Neural cell (in vitro differentiated cells): ENCODE measurements around the gene GRHL3. TPM values are rescaled to one million over a fixed set of nuclear protein-coding genes. Genes with fewer than 3 reads are reported as not detected.

Source experiments
- H2AFZ ChIP-seq: fragments of 200-600, 300-800 bp; sonication (generic), shearing (Covaris generic); 2 replicates; pipeline ENCODE4 v1.6.0; 2014; ENCODE audit warnings: low read depth, mild to moderate bottlenecking, antibody characterized with exemption, low read length, moderate library complexity
- H3F3A ChIP-seq: fragments of 200-600 bp; shearing (Covaris generic); 2 replicates; pipeline ENCODE4 v1.6.1; 2016; ENCODE audit warnings: mild to moderate bottlenecking, moderate library complexity, mixed read lengths, antibody characterized with exemption, low read length; ENCODE audit not compliant: insufficient read depth, poor library complexity, severe bottlenecking
- H3K27ac ChIP-seq: fragments of 200-600, 300-800 bp; sonication (generic), shearing (Covaris generic); 2 replicates; pipeline ENCODE4 v1.5.1; 2014; ENCODE audit warnings: mild to moderate bottlenecking, low read length, moderate library complexity
- H3K27me3 ChIP-seq: fragments of 300-800, 200-600 bp; sonication (generic), shearing (Covaris generic); 2 replicates; pipeline ENCODE4 v1.6.0; 2014; ENCODE audit warnings: mild to moderate bottlenecking, low read depth, low read length, moderate library complexity; ENCODE audit not compliant: insufficient read depth
- H3K36me3 ChIP-seq: fragments of 300-800, 200-600 bp; sonication (generic), shearing (Covaris generic); 2 replicates; pipeline ENCODE4 v1.5.1; 2014; ENCODE audit warnings: mild to moderate bottlenecking, antibody characterized with exemption, low read length, moderate library complexity; ENCODE audit not compliant: insufficient read depth
- H3K4me2 ChIP-seq: fragments of 300-800, 200-600 bp; sonication (generic), shearing (Covaris generic); 2 replicates; pipeline ENCODE4 v1.6.0; 2014; ENCODE audit warnings: mild to moderate bottlenecking, low read length
- H3K4me3 ChIP-seq: fragments of 300-800, 200-600 bp; sonication (generic), shearing (Covaris generic); 2 replicates; pipeline ENCODE4 v1.5.1; 2014; ENCODE audit warnings: mild to moderate bottlenecking, low read length, moderate library complexity
- H3K79me2 ChIP-seq: fragments of 200-600 bp; shearing (Covaris generic); replicated peaks from 2 replicates; pipeline ENCODE4 v1.6.0; 2014; ENCODE audit warnings: mild to moderate bottlenecking, low read length, moderate library complexity; ENCODE audit not compliant: insufficient read depth
- H3K9ac ChIP-seq: fragments of 300-800, 200-600 bp; sonication (generic), shearing (Covaris generic); 2 replicates; pipeline ENCODE4 v1.6.1; 2016; ENCODE audit warnings: mild to moderate bottlenecking, low read length, mixed read lengths
- H3K9me2 ChIP-seq: fragments of 200-600 bp; shearing (Covaris generic); 2 replicates; pipeline ENCODE4 v1.6.1; 2016; ENCODE audit warnings: mild to moderate bottlenecking, low read length, mixed read lengths; ENCODE audit not compliant: insufficient read depth
- H3K9me3 ChIP-seq: fragments of 200-600, 300-800 bp; sonication (generic), shearing (Covaris generic); 2 replicates; pipeline ENCODE4 v1.6.1; 2016; ENCODE audit warnings: mild to moderate bottlenecking, mixed run types, low read length, moderate library complexity, mixed read lengths
- H4K20me1 ChIP-seq: fragments of 200-600 bp; shearing (Covaris generic); 2 replicates; pipeline ENCODE4 v1.6.1; 2016; ENCODE audit warnings: mild to moderate bottlenecking, mixed run types; ENCODE audit not compliant: insufficient read depth
- CTCF ChIP-seq: fragments of 450-650 bp; IDR thresholded peaks from 2 replicates; pipeline ENCODE4 v1.5.1; 2014; ENCODE audit warnings: antibody characterized with exemption, mild to moderate bottlenecking, moderate library complexity; ENCODE audit not compliant: poor library complexity, severe bottlenecking
- EP300 ChIP-seq: fragments of 450-650 bp; conservative IDR thresholded peaks from 2 replicates; pipeline ENCODE4 v1.6.1; 2014; ENCODE audit warnings: antibody characterized with exemption, mild to moderate bottlenecking, moderate library complexity; ENCODE audit not compliant: poor library complexity, severe bottlenecking
- EZH2 ChIP-seq: fragments of 200-600, 300-800 bp; shearing (Covaris generic), sonication (generic); IDR thresholded peaks from 2 replicates; pipeline ENCODE4 v1.6.1; 2014; ENCODE audit warnings: antibody characterized with exemption, low read length, borderline replicate concordance, mild to moderate bottlenecking; ENCODE audit not compliant: insufficient read depth, poor library complexity, severe bottlenecking
- MXI1 ChIP-seq: fragments of 450-650 bp; conservative IDR thresholded peaks from 2 replicates; pipeline ENCODE4 v1.6.1; 2014; ENCODE audit warnings: antibody characterized with exemption, mild to moderate bottlenecking; ENCODE audit not compliant: poor library complexity, severe bottlenecking
- POLR2AphosphoS5 ChIP-seq: IDR thresholded peaks from 2 replicates; pipeline ENCODE4 v1.6.1; 2012
- RAD21 ChIP-seq: fragments of 450-650 bp; conservative IDR thresholded peaks from 2 replicates; pipeline ENCODE4 v1.6.1; 2014; ENCODE audit warnings: antibody characterized with exemption, mild to moderate bottlenecking, moderate library complexity
- REST ChIP-seq: IDR thresholded peaks from 2 replicates; pipeline ENCODE4 v1.6.1; 2012; ENCODE audit warnings: borderline replicate concordance
- SMC3 ChIP-seq: fragments of 450-650 bp; conservative IDR thresholded peaks from 2 replicates; pipeline ENCODE4 v1.6.1; 2014; ENCODE audit warnings: antibody characterized with exemption, mild to moderate bottlenecking, moderate library complexity; ENCODE audit not compliant: poor library complexity
- TAF1 ChIP-seq: IDR thresholded peaks from 2 replicates; pipeline ENCODE4 v1.6.1; 2012; ENCODE audit warnings: low read depth
- polyA plus RNA-seq: library from polyadenylated mRNA; depleted of rRNA; stranded (reverse); fragments of >200 nt; gene quantifications from 2 replicates; pipeline ENCODE4 v1.2.3, GENCODE V29; 2014

Gene GRHL3
- polyA plus RNA-seq, 1 donor from 2014 or later: not detected

- H2AFZ ChIP-seq: no peak overlapping the region
- no peaks in the 10 kb centered on the region for H3K27me3 ChIP-seq
- TF ChIP-seq EP300: no peak
- no peak for TF ChIP-seq TAF1
- no peak for TF ChIP-seq EZH2
- no peak for TF ChIP-seq SMC3
- TF ChIP-seq CTCF: no peak
- TF ChIP-seq MXI1: no peak
- no peak for TF ChIP-seq REST
- no peak for TF ChIP-seq POLR2AphosphoS5
- no peak for TF ChIP-seq RAD21
- H3K79me2 ChIP-seq: no peaks in the 10 kb centered on the region
- H3F3A ChIP-seq: no peaks in the 10 kb centered on the region
- no peak overlapping the region for H3K4me2 ChIP-seq
- H4K20me1 ChIP-seq: no peaks in the 10 kb centered on the region
- H3K9me2 ChIP-seq: no peaks in the 10 kb centered on the region
- no peak overlapping the region for H3K4me3 ChIP-seq
- no peaks in the 10 kb centered on the region for H3K36me3 ChIP-seq
- H3K9me3 ChIP-seq: no peaks in the 10 kb centered on the region
- no peak overlapping the region for H3K9ac ChIP-seq
- no peak overlapping the region for H3K27ac ChIP-seq
Measured at GRCh38 chr1:24347159-24347934, 28.2 kb downstream of the GRHL3 start.

GRCh38 chr1:24348196-24348595, 29.0 kb downstream of the GRHL3 start:
- TF ChIP-seq REST (no peak), TAF1 (no peak), SMC3 (no peak), RAD21 (no peak), EZH2 (no peak), POLR2AphosphoS5 (no peak), EP300 (no peak), CTCF (no peak), MXI1 (no peak)
- H3K36me3 ChIP-seq: no peaks in the 10 kb centered on the region
- no peaks in the 10 kb centered on the region for H4K20me1 ChIP-seq
- no peaks in the 10 kb centered on the region for H3K9me3 ChIP-seq
- no peaks in the 10 kb centered on the region for H3K79me2 ChIP-seq
- no peak overlapping the region for H3K27ac ChIP-seq
- H3K4me3 ChIP-seq: no peak overlapping the region
- no peaks in the 10 kb centered on the region for H3K9me2 ChIP-seq
- no peak overlapping the region for H3K4me2 ChIP-seq
- H3F3A ChIP-seq: no peaks in the 10 kb centered on the region
- H2AFZ ChIP-seq: no peak overlapping the region
- H3K27me3 ChIP-seq: no peaks in the 10 kb centered on the region
- H3K9ac ChIP-seq: no peak overlapping the region
